ENCODE data around the gene COMT. TPM values are rescaled to one million over a fixed set of nuclear protein-coding genes. Genes with fewer than 3 reads are reported as not detected.

Gene COMT
- 222 and 228 TPM in 2 replicates for total RNA-seq

DNA sequence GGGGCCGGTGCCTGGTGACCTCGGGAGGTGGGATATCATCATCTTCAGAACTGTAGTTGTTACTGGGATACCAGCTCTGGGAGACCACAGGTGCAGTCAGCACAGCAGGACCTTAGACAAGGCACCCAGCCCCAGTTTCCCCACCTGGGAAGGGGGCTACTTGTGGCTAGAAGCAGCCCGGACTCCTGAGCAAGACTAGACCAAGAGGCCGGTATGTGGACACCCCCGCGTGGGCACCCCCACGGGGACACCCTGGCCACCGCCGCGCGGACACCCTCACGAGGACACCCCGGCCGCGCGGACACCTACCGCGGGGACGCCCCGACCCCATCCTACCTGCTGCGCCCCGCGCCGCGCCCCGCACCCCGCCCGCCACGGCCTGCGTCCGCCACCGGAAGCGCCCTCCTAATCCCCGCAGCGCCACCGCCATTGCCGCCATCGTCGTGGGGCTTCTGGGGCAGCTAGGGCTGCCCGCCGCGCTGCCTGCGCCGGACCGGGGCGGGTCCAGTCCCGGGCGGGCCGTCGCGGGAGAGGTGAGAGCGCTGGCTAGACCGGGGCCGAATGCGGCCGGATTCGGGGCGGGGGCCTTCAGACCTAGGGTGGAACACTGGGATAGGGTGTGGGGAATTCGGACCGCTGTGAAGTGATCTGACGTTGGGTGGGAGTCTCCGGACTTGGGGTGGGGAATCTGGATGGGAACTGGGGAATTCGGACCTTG lies at the start of gene COMT, which contains the start of gene TXNRD2:
Gene COMT (plus strand): TSS at position 408 of the 718 bp plus-strand sequence. CDS start 20,755 bp downstream, outside the sequence.
Gene TXNRD2 (minus strand): TSS at position 454 of the 718 bp plus-strand sequence. CDS start 15 bp downstream, at position 439.

DNA sequence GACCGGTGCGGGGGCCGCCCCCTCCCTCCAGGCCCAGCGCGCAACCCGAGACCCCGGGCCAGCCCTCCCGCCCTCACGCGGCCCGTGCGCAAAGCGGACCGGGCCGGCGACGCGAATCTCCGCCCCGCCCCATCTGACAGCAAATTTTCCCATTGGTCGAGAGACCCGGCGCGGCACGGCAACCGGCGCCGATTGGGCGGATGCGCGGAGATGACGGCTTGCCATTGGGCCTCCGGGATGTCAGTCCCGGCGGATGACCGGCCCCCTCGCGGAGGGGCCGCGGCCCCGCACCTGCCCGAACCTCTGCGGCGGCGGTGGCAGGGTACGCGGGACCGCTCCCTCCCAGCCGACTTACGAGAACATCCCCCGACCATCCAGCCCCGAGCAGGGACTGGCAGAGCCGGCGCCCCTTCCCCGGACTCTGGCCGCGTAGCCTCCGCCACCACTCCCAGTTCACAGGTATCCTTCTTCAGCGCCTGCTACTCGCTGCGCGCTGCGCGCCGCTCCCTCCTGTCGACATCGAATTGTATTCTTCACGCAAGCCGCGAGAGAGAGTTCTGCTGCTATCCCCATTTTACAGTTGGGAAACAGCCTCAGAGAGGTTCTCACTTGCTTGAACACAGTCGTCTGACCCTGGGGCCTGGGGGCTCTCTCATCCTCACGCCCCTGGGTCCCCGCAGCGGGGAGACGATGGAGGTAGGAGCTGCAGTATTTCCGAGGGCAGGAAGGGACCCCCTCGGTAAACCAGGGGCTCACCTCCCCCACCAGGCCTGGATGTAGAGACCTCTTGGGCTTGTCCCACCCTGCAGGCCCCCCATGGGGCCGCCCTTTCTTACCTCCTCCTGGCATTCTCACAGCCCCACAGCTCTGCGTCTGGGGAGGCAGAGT lies 75.4 kb downstream of the COMT start, which contains the start of gene ARVCF:
Gene ARVCF (minus strand): TSS at position 90 of the 888 bp plus-strand sequence. CDS start 26,029 bp downstream, outside the sequence.

Other genes with a start within 250 kb of the COMT start
- gene SEPTIN5, start 227.3 kb upstream of the COMT start, total RNA-seq = 20.6 and 30.6 TPM in 2 replicates
- 1.4 and 2.6 TPM in 2 replicates for gene GP1BB, start 218.2 kb upstream of the COMT start, total RNA-seq
- gene TBX1, start 181.0 kb upstream of the COMT start, total RNA-seq = under 0.01 TPM in 1 of 2 replicates, not detected in the other
- gene GNB1L, start 86.9 kb upstream of the COMT start, total RNA-seq = 3.5 and 3.8 TPM in 2 replicates
- gene RTL10, start 86.9 kb upstream of the COMT start, total RNA-seq = 10.8 and 14.2 TPM in 2 replicates
- 13.3 and 16.5 TPM in 2 replicates for gene TXNRD2, start within 50 bp of the COMT start, total RNA-seq
- gene ARVCF, start 75.1 kb downstream of the COMT start, total RNA-seq = 21.4 and 25.2 TPM in 2 replicates
- 44.9 and 51.9 TPM in 2 replicates for gene TANGO2, start 79.3 kb downstream of the COMT start, total RNA-seq
- gene DGCR8, start 138.5 kb downstream of the COMT start, total RNA-seq = 23.0 and 28.5 TPM in 2 replicates
- 117 and 128 TPM in 2 replicates for gene RANBP1, start 174.3 kb downstream of the COMT start, total RNA-seq
- 30.1 and 30.6 TPM in 2 replicates for gene TRMT2A, start 175.5 kb downstream of the COMT start, total RNA-seq
- gene ZDHHC8, start 190.0 kb downstream of the COMT start, total RNA-seq = 10.6 and 12.5 TPM in 2 replicates
- gene CCDC188, start 209.3 kb downstream of the COMT start, total RNA-seq = 0.65 and 1.3 TPM in 2 replicates

Measured in articular chondrocyte of knee joint (primary cell).